SJSA1 (cell line): Measurements from ENCODE around the gene OPTC. TPM values are rescaled to one million over a fixed set of nuclear protein-coding genes. Genes with fewer than 3 reads are reported as not detected.
"Not testable (repeated sequence)": the region's sequence is repeated elsewhere in the genome, so short reads cannot be mapped to it uniquely, and the experiment has no call there.

Experiments used
- DNase-seq, 2 experiments: peaks; one replicate each; pipeline ENCODE4 v3.0.0-alpha.2; 2015 to 2020; ENCODE audit warnings: low spot score in 2 of 2, low read depth in 1 of 2
- H3K27ac ChIP-seq: fragments of 250-450 bp; sonication (Bioruptor Pico); 2 replicates; pipeline ENCODE4 v1.5.1; 2020; ENCODE audit warnings: mild to moderate bottlenecking, moderate library complexity
- H3K27me3 ChIP-seq: fragments of 250-450 bp; sonication (Bioruptor Pico); replicated peaks from 2 replicates; pipeline ENCODE4 v1.5.1; 2020; ENCODE audit warnings: mild to moderate bottlenecking, moderate library complexity
- H3K36me3 ChIP-seq: fragments of 250-450 bp; sonication (Bioruptor Pico); 2 replicates; pipeline ENCODE4 v1.5.1; 2020; ENCODE audit warnings: mild to moderate bottlenecking
- H3K4me1 ChIP-seq: fragments of 250-450 bp; sonication (Bioruptor Pico); replicated peaks from 2 replicates; pipeline ENCODE4 v1.6.1; 2021; ENCODE audit warnings: mild to moderate bottlenecking
- H3K4me3 ChIP-seq: fragments of 250-450 bp; sonication (Bioruptor Pico); 2 replicates; pipeline ENCODE4 v1.5.1; 2020; ENCODE audit warnings: mild to moderate bottlenecking
- H3K9me3 ChIP-seq: fragments of 250-450 bp; sonication (Bioruptor Pico); replicated peaks from 2 replicates; pipeline ENCODE4 v1.5.1; 2020; ENCODE audit warnings: mild to moderate bottlenecking
- total RNA-seq: library from RNA; depleted of rRNA; stranded (reverse); fragments of >200 nt; shearing (Covaris generic); gene quantifications from 2 replicates; pipeline ENCODE4 v1.2.3, GENCODE V29; 2014

The OPTC gene
- total RNA-seq, 1 experiment from 2014 or later, result not detected

GRCh38 chr1:203458078-203458477 is 35.9 kb upstream of the OPTC start:
- Histone ChIP-seq H3K27me3 (no peaks in the 10 kb centered on the region), H3K36me3 (no peaks in the 10 kb centered on the region), H3K4me3 (no peak overlapping the region), H3K9me3 (no peaks in the 10 kb centered on the region), H3K27ac (no peak overlapping the region), H3K4me1 (peaks cover 32% of the 10 kb centered on the region)
- no peak for DNase-seq

DNA sequence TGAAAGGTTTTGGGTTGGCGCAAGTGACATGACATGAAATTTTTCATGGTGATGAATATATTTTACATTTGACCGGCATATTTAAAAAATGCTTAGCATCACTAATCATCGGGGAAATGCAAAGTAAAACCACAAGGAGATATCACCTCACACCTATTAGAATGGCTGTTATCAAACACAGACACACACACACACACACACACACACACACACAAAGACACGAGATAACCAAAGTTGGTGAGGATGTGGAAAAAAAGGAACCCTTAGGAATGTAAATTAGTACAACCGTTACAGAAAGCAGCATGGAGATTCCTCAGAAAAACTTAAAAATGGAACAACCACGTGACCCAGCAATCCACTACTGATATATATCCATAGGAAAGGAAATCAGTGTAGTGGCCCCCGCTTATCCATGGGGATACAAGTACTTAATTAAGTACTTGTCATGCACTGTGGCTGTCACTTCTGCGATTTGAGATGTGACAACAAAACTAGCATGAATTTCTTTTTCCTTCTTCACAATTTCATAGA is 34.2 kb upstream of the OPTC start:
- no peak overlapping the region for H3K4me3 ChIP-seq
- H3K4me1 ChIP-seq, result peaks cover 31% of the 10 kb centered on the region
- no peaks in the 10 kb centered on the region for H3K27me3 ChIP-seq
- DNase-seq, result no peak
- no peak overlapping the region for H3K27ac ChIP-seq
- H3K36me3 ChIP-seq, result no peaks in the 10 kb centered on the region
- no peaks in the 10 kb centered on the region for H3K9me3 ChIP-seq

GRCh38 chr1:203461717-203462116 is 32.2 kb upstream of the OPTC start:
- no peaks in the 10 kb centered on the region for H3K27me3 ChIP-seq
- H3K4me1 ChIP-seq, result peaks cover 19% of the 10 kb centered on the region
- H3K4me3 ChIP-seq, result no peak overlapping the region
- no peak overlapping the region for H3K27ac ChIP-seq
- no peak for DNase-seq
- no peaks in the 10 kb centered on the region for H3K9me3 ChIP-seq
- H3K36me3 ChIP-seq, result no peaks in the 10 kb centered on the region

DNA sequence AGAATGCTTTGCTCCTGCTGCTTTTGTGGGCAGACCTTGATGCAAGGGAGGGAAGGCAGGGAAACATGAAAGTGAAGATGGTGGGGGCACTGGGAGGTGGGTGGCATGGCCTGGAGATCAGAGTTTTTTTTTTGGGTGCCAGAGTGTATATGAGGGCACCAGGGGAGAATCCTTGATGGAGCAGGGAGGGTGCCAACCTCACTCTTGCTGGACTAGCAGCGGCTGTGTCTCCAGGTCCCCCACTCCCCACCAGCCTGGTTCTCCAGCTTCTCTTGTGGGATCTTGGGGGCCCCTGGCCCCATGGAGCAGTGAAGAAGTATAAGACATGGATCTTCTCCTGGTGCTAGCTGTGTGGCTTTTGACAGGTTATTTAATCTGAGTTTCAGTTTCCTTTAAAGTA is 31.8 kb upstream of the OPTC start:
- Histone ChIP-seq H3K36me3 (no peaks in the 10 kb centered on the region), H3K27ac (no peak overlapping the region), H3K9me3 (no peaks in the 10 kb centered on the region), H3K27me3 (no peaks in the 10 kb centered on the region), H3K4me1 (peaks cover 24% of the 10 kb centered on the region), H3K4me3 (no peak overlapping the region)
- no peak for DNase-seq

DNA sequence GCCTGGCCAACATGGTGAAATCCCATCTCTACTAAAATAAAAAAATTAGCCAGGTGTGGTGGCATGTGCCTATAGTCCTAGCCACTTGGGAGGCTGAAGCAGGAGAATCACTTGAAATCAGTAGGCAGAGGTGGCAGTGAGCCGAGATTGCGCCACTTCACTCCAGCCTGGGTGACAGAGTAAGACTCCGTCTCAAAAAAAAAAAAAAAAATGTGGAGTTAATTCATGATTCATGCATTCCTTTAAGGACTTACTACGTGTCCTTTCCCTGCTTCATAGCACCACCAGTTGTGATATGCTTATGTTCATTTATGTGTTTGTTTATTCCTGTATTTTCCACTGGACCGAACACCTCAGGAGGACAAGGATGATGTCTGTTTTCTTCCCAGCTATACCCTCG is 31.1 kb upstream of the OPTC start:
- H3K36me3 ChIP-seq, result no peaks in the 10 kb centered on the region
- no peak overlapping the region for H3K27ac ChIP-seq
- no peaks in the 10 kb centered on the region for H3K9me3 ChIP-seq
- peak in 1 of 2 experiments; percentile 55 for DNase-seq
- H3K4me3 ChIP-seq, result no peak overlapping the region
- H3K4me1 ChIP-seq, result peaks cover 26% of the 10 kb centered on the region
- H3K27me3 ChIP-seq, result no peaks in the 10 kb centered on the region

GRCh38 chr1:203463469-203464062 is 30.4 kb upstream of the OPTC start:
- DNase-seq, result no peak
- Histone ChIP-seq H3K36me3 (no peaks in the 10 kb centered on the region), H3K4me1 (peaks cover 26% of the 10 kb centered on the region), H3K27me3 (no peaks in the 10 kb centered on the region), H3K27ac (no peak overlapping the region), H3K9me3 (no peaks in the 10 kb centered on the region), H3K4me3 (no peak overlapping the region)

- H3K27ac ChIP-seq, result no peak overlapping the region
- peaks cover 26% of the 10 kb centered on the region for H3K4me1 ChIP-seq
- H3K36me3 ChIP-seq, result no peaks in the 10 kb centered on the region
- no peaks in the 10 kb centered on the region for H3K27me3 ChIP-seq
- H3K4me3 ChIP-seq, result no peak overlapping the region
- DNase-seq, result no peak
- H3K9me3 ChIP-seq, result no peaks in the 10 kb centered on the region
Observed at GRCh38 chr1:203464226-203464625, 29.7 kb upstream of the OPTC start.

- Histone ChIP-seq H3K4me3 (no peak overlapping the region), H3K4me1 (peaks cover 26% of the 10 kb centered on the region), H3K9me3 (no peaks in the 10 kb centered on the region), H3K36me3 (no peaks in the 10 kb centered on the region), H3K27me3 (no peaks in the 10 kb centered on the region), H3K27ac (no peak overlapping the region)
- no peak for DNase-seq
Observed at GRCh38 chr1:203464743-203465142, 29.2 kb upstream of the OPTC start.

GRCh38 chr1:203465146-203465798 is 28.7 kb upstream of the OPTC start:
- H3K4me3 ChIP-seq, result no peak overlapping the region
- no peak for DNase-seq
- H3K27ac ChIP-seq, result no peak overlapping the region

DNA sequence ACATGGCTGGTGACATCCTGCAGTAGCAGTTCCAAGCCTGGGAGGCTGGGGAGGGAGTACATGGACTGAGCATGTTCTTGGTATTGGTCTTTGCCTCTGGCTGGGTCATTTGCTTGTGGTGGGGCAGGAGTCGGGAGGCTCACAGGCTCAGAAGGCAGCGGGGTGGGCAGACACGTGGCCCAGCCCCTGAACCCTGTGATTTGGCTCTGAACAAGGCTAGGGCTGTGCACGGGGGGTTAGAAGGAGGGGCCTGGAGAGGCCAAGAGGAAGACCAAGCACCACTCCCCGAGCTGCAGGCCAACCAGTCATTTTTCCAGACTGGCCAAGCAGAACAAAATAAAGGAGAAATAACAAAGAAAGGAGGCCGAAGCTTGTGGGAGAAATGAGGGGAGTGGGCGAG is 28.0 kb upstream of the OPTC start:
- Histone ChIP-seq H3K4me1 (peaks cover 26% of the 10 kb centered on the region), H3K36me3 (no peaks in the 10 kb centered on the region), H3K27ac (no peak overlapping the region), H3K4me3 (no peak overlapping the region), H3K9me3 (no peaks in the 10 kb centered on the region), H3K27me3 (no peaks in the 10 kb centered on the region)
- DNase-seq, result no peak

More at GRCh38 chr1:203465146-203465798, 28.7 kb upstream of the OPTC start:
- H3K4me1 ChIP-seq, result peaks cover 26% of the 10 kb centered on the region
- H3K9me3 ChIP-seq, result no peaks in the 10 kb centered on the region
- no peaks in the 10 kb centered on the region for H3K36me3 ChIP-seq
- H3K27me3 ChIP-seq, result no peaks in the 10 kb centered on the region

GRCh38 chr1:203466906-203467549 is 26.9 kb upstream of the OPTC start:
- not testable (repeated sequence) for H3K27me3 ChIP-seq, H3K9me3 ChIP-seq, H3K27ac ChIP-seq, DNase-seq, H3K36me3 ChIP-seq, H3K4me3 ChIP-seq
- H3K4me1 ChIP-seq, result peaks cover 26% of the 10 kb centered on the region

- Histone ChIP-seq H3K27me3 (no peaks in the 10 kb centered on the region), H3K4me1 (peaks cover 25% of the 10 kb centered on the region), H3K36me3 (no peaks in the 10 kb centered on the region), H3K9me3 (no peaks in the 10 kb centered on the region), H3K4me3 (no peak overlapping the region), H3K27ac (no peak overlapping the region)
- DNase-seq, result no peak
Observed at GRCh38 chr1:203467550-203467921, 26.4 kb upstream of the OPTC start.

DNA sequence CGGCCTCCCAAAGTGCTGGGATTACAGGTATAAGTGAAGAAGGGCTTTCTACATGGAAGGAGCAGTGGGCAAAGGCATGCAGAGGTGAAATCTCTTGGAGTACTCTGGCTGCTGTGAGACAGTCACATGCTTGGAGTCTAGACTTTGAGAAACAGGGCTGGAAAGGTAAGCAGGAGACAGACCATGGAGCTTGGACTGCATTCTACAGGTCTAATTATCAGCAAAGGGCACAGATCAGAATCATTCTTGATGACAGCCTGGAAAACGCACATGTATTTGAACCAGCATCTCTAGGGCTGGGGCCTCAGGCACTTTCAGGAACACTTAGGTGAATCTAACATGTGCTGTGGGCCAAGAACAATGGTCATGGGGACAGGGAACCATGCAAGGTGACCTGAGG is 25.6 kb upstream of the OPTC start:
- no peak overlapping the region for H3K4me3 ChIP-seq
- no peaks in the 10 kb centered on the region for H3K36me3 ChIP-seq
- no peaks in the 10 kb centered on the region for H3K9me3 ChIP-seq
- no peak for DNase-seq
- peaks cover 17% of the 10 kb centered on the region for H3K4me1 ChIP-seq
- H3K27me3 ChIP-seq, result no peaks in the 10 kb centered on the region
- no peak overlapping the region for H3K27ac ChIP-seq

GRCh38 chr1:203470240-203470639 is 23.7 kb upstream of the OPTC start:
- no peak for DNase-seq
- peaks cover 7% of the 10 kb centered on the region; the same call in 1 of the 2 replicates for H3K4me1 ChIP-seq
- no peak overlapping the region for H3K4me3 ChIP-seq
- H3K27ac ChIP-seq, result no peak overlapping the region
- no peaks in the 10 kb centered on the region for H3K9me3 ChIP-seq
- H3K27me3 ChIP-seq, result no peaks in the 10 kb centered on the region
- H3K36me3 ChIP-seq, result no peaks in the 10 kb centered on the region
